ENCODE measurements around the gene SPTBN1. TPM values are rescaled to one million over a fixed set of nuclear protein-coding genes. Genes with fewer than 3 reads are reported as not detected.

The SPTBN1 gene
- total and polyA plus RNA-seq, 2 of the 13 experiments (the other 11 are each of a cell fraction or from before 2014, with no cell fraction given): 123 to 299 TPM

GRCh38 chr2:54557601-54558187 lies 101.6 kb downstream of the SPTBN1 start (continued):
- peak; percentile 84 for TF ChIP-seq ZNF878 (CRISPR knock-in tag; IDR thresholded peaks at IDR 0.05)
- TF ChIP-seq PAX8 (CRISPR knock-in tag; IDR thresholded peaks at IDR 0.05; ENCODE audit: borderline replicate concordance): no peak
- TF ChIP-seq NFE2L2 (IDR thresholded peaks at IDR 0.05; ENCODE audit: low read length): no peak
- peak; percentile 72; the same call in 1 of the 2 replicates for TF ChIP-seq CREBL2 (CRISPR knock-in tag; IDR thresholded peaks at IDR 0.05; ENCODE audit: borderline replicate concordance)
- peak; percentile 41; the same call in 1 of the 2 replicates for TF ChIP-seq ZNF460 (CRISPR knock-in tag; IDR thresholded peaks at IDR 0.05; ENCODE audit: borderline replicate concordance)
- TF ChIP-seq PBX3 (CRISPR knock-in tag; IDR thresholded peaks at IDR 0.05; ENCODE audit: borderline replicate concordance): no peak
- TF ChIP-seq THRA (CRISPR knock-in tag; IDR thresholded peaks at IDR 0.05; ENCODE audit: borderline replicate concordance): peak; percentile 29; the same call in 1 of the 2 replicates
- no peak for TF ChIP-seq ZNF530 (CRISPR knock-in tag; IDR thresholded peaks at IDR 0.05; ENCODE audit: low read depth)
- TF ChIP-seq RCOR2 (CRISPR knock-in tag; IDR thresholded peaks at IDR 0.05): 0 out of 2 replicates have a peak, but pooled peaks have one; percentile 51
- TF ChIP-seq ZNF652 (CRISPR knock-in tag; IDR thresholded peaks at IDR 0.05; ENCODE audit: borderline replicate concordance, low read depth): no peak
- TF ChIP-seq ZHX2 (IDR thresholded peaks at IDR 0.05; ENCODE audit: low read depth): peak; percentile 64
- no peak for TF ChIP-seq ZHX2 (CRISPR knock-in tag; IDR thresholded peaks at IDR 0.05; ENCODE audit: borderline replicate concordance)
- TF ChIP-seq NR2F1 (CRISPR knock-in tag; IDR thresholded peaks at IDR 0.05): no peak
- no peak for TF ChIP-seq ZSCAN30 (CRISPR knock-in tag; IDR thresholded peaks at IDR 0.05)
- 0 out of 2 replicates have a peak, but pooled peaks have one; percentile 4 for TF ChIP-seq TEF (CRISPR knock-in tag; IDR thresholded peaks at IDR 0.05)
- TF ChIP-seq ZFP41 (CRISPR knock-in tag; IDR thresholded peaks at IDR 0.05; ENCODE audit: borderline replicate concordance): no peak; the same call in 1 of the 2 replicates
- no peak; the same call in 1 of the 2 replicates for TF ChIP-seq ZNF713 (CRISPR knock-in tag; IDR thresholded peaks at IDR 0.05)
- TF ChIP-seq ATF5 (CRISPR knock-in tag; IDR thresholded peaks at IDR 0.05; ENCODE audit: low read depth): 0 out of 2 replicates have a peak, but pooled peaks have one; percentile 14
